ENCODE data around the gene CACHD1. TPM values are rescaled to one million over a fixed set of nuclear protein-coding genes. Genes with fewer than 3 reads are reported as not detected.
A peak's percentile ranks its signal among the peaks of the same experiment; 100 is the strongest.
"Not testable (repeated sequence)": the region's sequence is repeated elsewhere in the genome, so short reads cannot be mapped to it uniquely, and the experiment has no call there.

The CACHD1 gene
- total RNA-seq, 1 donor from 2014 or later, result 3.1 TPM

- intact Hi-C loops (cut with micrococcal nuclease), result no loop called here
- DNase-seq, result no peak
- ATAC-seq, result no peak
Measured at GRCh38 chr1:64699327-64699726, 229.4 kb downstream of the CACHD1 start.

DNA sequence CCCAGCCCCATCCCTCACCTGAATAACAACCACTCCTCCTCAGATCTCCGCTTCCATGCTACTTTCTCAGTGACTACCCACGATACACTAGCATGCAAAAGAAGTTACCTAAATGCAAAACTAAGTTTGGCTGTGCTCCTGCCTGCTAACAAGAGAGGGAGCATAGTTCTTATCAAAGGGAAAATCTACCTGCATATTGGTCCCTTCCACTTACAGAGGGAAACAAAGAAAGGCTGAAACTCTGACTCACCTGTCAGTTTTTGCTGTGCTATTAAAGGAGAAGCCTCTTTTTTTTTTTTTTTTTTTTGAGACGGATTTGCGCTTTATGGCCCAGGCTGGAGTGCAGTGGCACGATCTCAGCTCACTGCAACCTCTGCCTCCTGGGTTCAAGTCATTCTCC is 231.1 kb downstream of the CACHD1 start:
- intact Hi-C loops (cut with micrococcal nuclease), result no loop called here

GRCh38 chr1:64701886-64702285 is 232.0 kb downstream of the CACHD1 start:
- DNase-seq, result no peak
- ATAC-seq, result peak; percentile 86
- intact Hi-C loops (cut with micrococcal nuclease), result no loop called here

More for the DNA sequence above, 231.1 kb downstream of the CACHD1 start:
- ATAC-seq, result no peak
- no peak for DNase-seq

DNA sequence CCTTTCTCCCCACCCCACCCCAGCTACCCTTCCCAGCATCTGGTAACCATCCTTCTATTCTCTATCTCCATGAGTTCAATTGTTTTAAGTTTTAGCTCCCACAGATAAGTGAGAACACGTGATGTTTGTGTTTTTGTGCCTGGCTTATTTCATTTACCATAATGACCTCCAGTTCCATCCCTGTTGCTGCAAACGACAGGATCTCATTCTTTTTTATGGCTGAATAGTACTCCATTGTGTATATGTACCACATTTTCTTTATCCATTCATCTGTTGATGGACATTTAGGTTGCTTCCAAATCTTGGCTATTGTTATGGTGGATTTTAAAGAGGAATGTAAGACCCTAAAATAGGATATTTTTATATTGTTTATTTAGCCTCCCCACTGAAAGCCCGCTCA is 232.7 kb downstream of the CACHD1 start:
- DNase-seq; intact Hi-C loops (cut with micrococcal nuclease); ATAC-seq: not testable (repeated sequence)

- intact Hi-C loops (cut with micrococcal nuclease), result no loop called here
- ATAC-seq, result no peak
- DNase-seq, result no peak
Measured at GRCh38 chr1:64703600-64703999, 233.7 kb downstream of the CACHD1 start.

- ATAC-seq, result no peak
Measured at GRCh38 chr1:64705591-64705990, 235.7 kb downstream of the CACHD1 start.

GRCh38 chr1:64711266-64711665 is 241.3 kb downstream of the CACHD1 start:
- ATAC-seq (no peak), DNase-seq (no peak)
- intact Hi-C loops (cut with micrococcal nuclease), result no loop called here

More at GRCh38 chr1:64705591-64705990, 235.7 kb downstream of the CACHD1 start:
- no peak for DNase-seq
- intact Hi-C loops (cut with micrococcal nuclease), result no loop called here

GRCh38 chr1:64712049-64712448 is 242.1 kb downstream of the CACHD1 start:
- DNase-seq (no peak), ATAC-seq (no peak)
- intact Hi-C loops (cut with micrococcal nuclease), result no loop called here

DNA sequence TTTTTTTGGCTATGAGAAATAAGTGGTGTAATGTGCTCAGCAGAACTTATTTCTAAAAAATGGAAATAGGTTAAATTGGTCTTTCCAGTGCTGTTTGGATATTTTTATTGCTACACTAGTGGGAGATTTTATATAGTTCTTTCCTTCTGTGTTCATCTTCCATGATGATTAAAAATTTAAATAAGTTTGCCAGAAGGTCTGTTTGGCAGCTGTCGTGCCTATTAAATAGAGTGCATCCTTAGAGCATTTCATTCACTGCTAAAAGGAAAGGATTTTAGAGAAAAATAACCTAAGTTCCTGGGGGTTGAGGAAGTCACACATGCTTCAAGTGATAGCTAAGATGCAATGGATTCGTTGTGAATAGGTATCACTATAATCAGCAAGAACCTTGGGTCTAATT is 245.3 kb downstream of the CACHD1 start:
- no peak for ATAC-seq
- intact Hi-C loops (cut with micrococcal nuclease), result no loop called here
- DNase-seq, result no peak

DNA sequence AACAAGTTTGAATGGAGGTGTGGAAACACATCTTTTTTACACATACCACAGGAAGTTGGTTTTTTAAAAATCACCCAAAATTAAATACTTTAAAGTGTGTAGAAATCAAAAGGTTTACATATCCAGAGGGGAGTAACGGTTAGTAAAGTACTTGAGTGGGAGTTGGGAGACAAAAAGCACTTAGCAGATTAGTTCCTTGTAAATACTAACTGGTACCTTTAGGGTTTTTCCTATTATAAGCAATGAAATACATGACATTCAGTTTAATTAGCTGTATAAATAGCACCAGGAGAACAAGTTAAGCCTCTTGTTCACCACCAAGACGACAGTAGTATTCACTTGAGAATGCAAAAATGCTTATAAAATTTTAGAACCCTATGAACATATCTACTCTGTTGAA is 251.2 kb downstream of the CACHD1 start:
- intact Hi-C loops (cut with micrococcal nuclease), result no loop called here
- DNase-seq (no peak), ATAC-seq (no peak)

GRCh38 chr1:64721576-64722145 is 251.7 kb downstream of the CACHD1 start:
- no peak for DNase-seq
- intact Hi-C loops (cut with micrococcal nuclease), result no loop called here
- ATAC-seq, result peak; percentile 62

- ATAC-seq, result no peak
- intact Hi-C loops (cut with micrococcal nuclease), result no loop called here
- DNase-seq, result no peak
Measured at GRCh38 chr1:64727861-64728260, 257.9 kb downstream of the CACHD1 start.

DNA sequence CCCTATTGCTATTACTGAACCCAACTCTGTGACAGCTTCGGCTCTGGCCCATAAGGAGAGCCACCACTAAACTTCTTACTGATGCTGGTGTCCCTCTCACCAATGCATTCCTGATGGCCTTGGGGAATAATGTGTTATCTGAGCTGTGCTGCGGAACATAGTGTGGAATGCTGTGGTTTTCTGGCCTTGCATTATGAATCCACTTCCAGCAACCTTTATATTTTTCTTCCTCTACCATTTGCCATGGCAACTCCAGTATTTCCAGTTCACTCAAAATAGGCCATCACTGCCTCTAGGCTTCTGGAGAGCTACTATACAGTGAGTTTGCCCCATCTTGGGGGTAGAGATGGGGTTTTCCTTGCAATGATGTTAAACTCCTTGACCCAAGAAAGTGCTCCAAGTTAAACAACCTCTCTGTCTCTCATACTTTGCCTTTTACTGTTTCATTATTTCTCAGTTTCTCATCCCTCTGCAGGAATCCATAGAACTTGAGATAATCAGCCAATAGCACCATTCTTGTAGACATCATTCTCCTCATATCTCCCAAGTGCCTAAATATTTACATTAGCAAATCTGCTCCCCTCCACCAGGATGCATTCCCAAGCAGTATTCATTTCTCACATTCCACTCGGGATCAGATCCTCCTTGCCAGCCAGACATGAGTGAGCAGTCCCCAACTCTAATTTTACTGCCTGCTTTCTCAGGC is 263.8 kb downstream of the CACHD1 start:
- intact Hi-C loops (cut with micrococcal nuclease), result no loop called here
- DNase-seq (no peak), ATAC-seq (no peak)

- intact Hi-C loops (cut with micrococcal nuclease), result no loop called here
- ATAC-seq (no peak), DNase-seq (no peak)
Measured at GRCh38 chr1:64734287-64734652, 264.3 kb downstream of the CACHD1 start.

DNA sequence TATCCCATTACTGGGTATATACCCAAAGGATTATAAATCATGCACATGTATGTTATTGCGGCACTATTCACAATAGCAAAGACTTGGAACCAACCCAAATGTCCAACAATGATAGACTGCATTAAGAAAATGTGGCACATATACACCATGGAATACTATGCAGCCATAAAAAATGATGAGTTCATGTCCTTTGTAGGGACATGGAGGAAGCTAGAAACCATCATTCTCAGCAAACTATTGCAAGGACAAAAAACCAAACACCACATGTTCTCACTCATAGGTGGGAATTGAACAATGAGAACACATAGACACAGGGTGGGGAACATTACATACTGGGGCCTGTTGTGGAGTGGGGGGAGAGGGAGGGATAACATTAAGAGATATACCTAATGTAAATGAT is 270.8 kb downstream of the CACHD1 start:
- ATAC-seq; intact Hi-C loops (cut with micrococcal nuclease); DNase-seq: not testable (repeated sequence)

Small RNAs within 50 kb of the gene (microRNA-seq; reads per million reads assigned to microRNA genes)
- not detected for gene MIR4794 (ENCODE audit: borderline number of aligned reads)
